GM20000 (cell line): ENCODE data around the gene AXL.

ENCODE experiments used
- DNase-seq: peaks from one replicate; pipeline ENCODE4 v3.0.0; 2012; ENCODE audit warnings: low spot score
- CTCF ChIP-seq: IDR thresholded peaks from 2 replicates; pipeline ENCODE4 v1.5.1; 2012; ENCODE audit warnings: mild to moderate bottlenecking, control low read depth; ENCODE audit errors: extremely low read depth, missing control alignments

The AXL gene

GRCh38 chr19:41187884-41188279 lies 31.1 kb upstream of the AXL start:
- no peak for DNase-seq
- no peak for TF ChIP-seq CTCF

- no peak for DNase-seq
- no peak for TF ChIP-seq CTCF
These were observed 29.5 kb upstream of the AXL start for GRCh38 chr19:41189425-41190065.

- DNase-seq = no peak
- TF ChIP-seq CTCF = no peak
These were observed 26.2 kb upstream of the AXL start, which contains the start of gene CYP2S1 for GRCh38 chr19:41192574-41193429. TSS of gene CYP2S1 (plus strand) at chr19:41193219. CDS start at chr19:41193265, 46 bp downstream.

GRCh38 chr19:41193430-41194156 lies 25.4 kb upstream of the AXL start:
- no peak for TF ChIP-seq CTCF
- no peak for DNase-seq

GRCh38 chr19:41194157-41194552 lies 24.9 kb upstream of the AXL start:
- no peak for TF ChIP-seq CTCF
- no peak for DNase-seq

GRCh38 chr19:41195675-41196497 lies 23.1 kb upstream of the AXL start:
- DNase-seq = peak; percentile 74
- no peak for TF ChIP-seq CTCF
